CD4-positive, CD25-positive, alpha-beta regulatory T cell (primary cell): Measurements from ENCODE around the gene THOP1. TPM values are rescaled to one million over a fixed set of nuclear protein-coding genes. Genes with fewer than 3 reads are reported as not detected.
A peak's percentile ranks its signal among the peaks of the same experiment; 100 is the strongest.

Experiments
- ATAC-seq, 2 donors: fragments of 150-1000 bp; cut with Tn5 transposase; one replicate each; pipeline ENCODE4 v1.10.0; 2021; ENCODE audit warnings: low read depth in 2 of 2, moderate number of reproducible peaks in 2 of 2, moderate library complexity in 1 of 2
- DNase-seq, 3 donors: peaks; one replicate each; pipeline versions ENCODE4 v3.0.0 to v3.0.0-alpha.2; 2012 to 2022; ENCODE audit warnings: mixed read lengths in 1 of 3
- H3K27ac ChIP-seq: one replicate; pipeline ENCODE4 v1.7.0; 2013; ENCODE audit warnings: mild to moderate bottlenecking, low read length; ENCODE audit not compliant: insufficient read depth, poor library complexity, severe bottlenecking
- H3K27me3 ChIP-seq: one replicate; pipeline ENCODE4 v1.7.0; 2013; ENCODE audit warnings: low read length; ENCODE audit not compliant: control insufficient read depth, insufficient read depth
- H3K36me3 ChIP-seq: one replicate; pipeline ENCODE4 v1.7.0; 2013; ENCODE audit warnings: mild to moderate bottlenecking, low read length, moderate library complexity; ENCODE audit not compliant: control insufficient read depth, insufficient read depth
- H3K4me1 ChIP-seq: 2 replicates; pipeline ENCODE4 v1.7.0; 2013; ENCODE audit warnings: mild to moderate bottlenecking, low read length; ENCODE audit not compliant: insufficient read depth, control insufficient read depth, poor library complexity, severe bottlenecking
- H3K4me3 ChIP-seq: one replicate; pipeline ENCODE4 v1.7.0; 2013; ENCODE audit warnings: low read depth, mild to moderate bottlenecking, low read length, moderate library complexity
- H3K9me3 ChIP-seq, 2 experiments: 1 replicate in 1 of 2; 2 replicates in 1 of 2; pipeline ENCODE4 v1.7.0; 2013; ENCODE audit warnings: low read length in 2 of 2, mild to moderate bottlenecking in 1 of 2, moderate library complexity in 1 of 2; ENCODE audit not compliant: control insufficient read depth in 2 of 2
- H3K27ac Mint-ChIP-seq, 3 donors: one replicate each; pipeline ENCODE4 v1.8.0; 2020 to 2022; ENCODE audit warnings: mild to moderate bottlenecking in 3 of 3, mixed read lengths in 3 of 3, moderate library complexity in 2 of 3
- H3K27me3 Mint-ChIP-seq: one replicate; pipeline ENCODE4 v1.8.0; 2022; ENCODE audit warnings: mild to moderate bottlenecking, mixed read lengths
- H3K36me3 Mint-ChIP-seq: one replicate; pipeline ENCODE4 v1.8.0; 2020; ENCODE audit warnings: mixed read lengths
- H3K4me1 Mint-ChIP-seq, 4 donors: one replicate each; pipeline ENCODE4 v1.8.0; 2020 to 2022; ENCODE audit warnings: mixed read lengths in 4 of 4, mild to moderate bottlenecking in 1 of 4
- H3K4me3 Mint-ChIP-seq, 4 donors: one replicate each; pipeline ENCODE4 v1.8.0; 2020 to 2022; ENCODE audit warnings: mild to moderate bottlenecking in 4 of 4, mixed read lengths in 4 of 4, moderate library complexity in 3 of 4
- H3K9me3 Mint-ChIP-seq, 7 donors: one replicate each; pipeline ENCODE4 v1.8.0; 2020 to 2022; ENCODE audit warnings: mixed read lengths in 7 of 7, mild to moderate bottlenecking in 3 of 7, moderate library complexity in 2 of 7
- polyA plus RNA-seq, 4 donors: library from polyadenylated mRNA; unstranded; fragments of 300-500 nt; fragmentation: Illumina TruSeq; gene quantifications; one replicate each; pipeline ENCODE4 v1.2.3, GENCODE V29; 2021
- total RNA-seq: library from RNA; stranded (reverse); gene quantifications from one replicate; pipeline ENCODE4 v1.2.3, GENCODE V29; 2022

The THOP1 gene
- total and polyA plus RNA-seq, 5 donors from 2014 or later, result 20.0 to 28.0 (median 25.9) TPM

DNA sequence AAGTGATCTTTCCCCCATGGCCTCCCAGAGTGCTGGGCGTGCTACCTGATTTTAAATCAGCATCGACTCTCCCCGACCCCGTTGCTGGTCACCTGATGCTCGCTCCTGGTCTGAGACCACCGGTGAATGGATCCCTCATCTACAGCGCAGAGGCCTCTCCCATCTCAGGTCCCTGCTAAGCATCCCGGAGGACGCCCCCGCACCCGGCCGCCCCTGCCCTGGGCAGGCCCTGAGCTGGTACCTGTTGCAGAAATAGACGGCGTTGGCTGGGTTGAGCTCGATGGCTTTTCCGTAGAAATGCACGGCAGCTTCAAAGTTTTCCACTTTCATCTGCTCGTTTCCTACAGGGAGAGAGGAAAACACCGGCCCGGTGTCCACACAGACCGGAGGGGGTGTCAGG is 20.4 kb upstream of the THOP1 start:
- H3K9me3 Mint-ChIP-seq, result peaks cover 0 to 2% (median 0%) of the 10 kb centered on the region in 7 donors
- Histone ChIP-seq H3K4me3 (no peak overlapping the region), H3K9me3 (no peaks in the 10 kb centered on the region), H3K36me3 (peaks cover 24% of the 10 kb centered on the region), H3K4me1 (no peaks in the 10 kb centered on the region), H3K27ac (no peak overlapping the region), H3K27me3 (no peaks in the 10 kb centered on the region)
- no peaks in the 10 kb centered on the region for H3K36me3 Mint-ChIP-seq
- ATAC-seq, result no peak
- H3K27ac Mint-ChIP-seq, result no peak overlapping the region
- no peaks in the 10 kb centered on the region for H3K27me3 Mint-ChIP-seq
- H3K4me3 Mint-ChIP-seq, result no peak overlapping the region
- DNase-seq, result no peak
- H3K4me1 Mint-ChIP-seq, result no peaks in the 10 kb centered on the region

- Mint-ChIP-seq H3K27me3 (no peaks in the 10 kb centered on the region), H3K27ac (no peak overlapping the region), H3K4me3 (no peak overlapping the region), H3K9me3 (peaks cover 0 to 2% (median 0%) of the 10 kb centered on the region in 7 donors), H3K4me1 (peaks cover 0 to 2% (median 0%) of the 10 kb centered on the region in 4 donors), H3K36me3 (no peaks in the 10 kb centered on the region)
- Histone ChIP-seq H3K4me3 (no peak overlapping the region), H3K27me3 (no peaks in the 10 kb centered on the region), H3K27ac (no peak overlapping the region), H3K9me3 (no peaks in the 10 kb centered on the region), H3K4me1 (no peaks in the 10 kb centered on the region), H3K36me3 (peaks cover 24% of the 10 kb centered on the region)
- DNase-seq (no peak), ATAC-seq (no peak)
Measured at GRCh38 chr19:2765376-2765775, 19.9 kb upstream of the THOP1 start.

DNA sequence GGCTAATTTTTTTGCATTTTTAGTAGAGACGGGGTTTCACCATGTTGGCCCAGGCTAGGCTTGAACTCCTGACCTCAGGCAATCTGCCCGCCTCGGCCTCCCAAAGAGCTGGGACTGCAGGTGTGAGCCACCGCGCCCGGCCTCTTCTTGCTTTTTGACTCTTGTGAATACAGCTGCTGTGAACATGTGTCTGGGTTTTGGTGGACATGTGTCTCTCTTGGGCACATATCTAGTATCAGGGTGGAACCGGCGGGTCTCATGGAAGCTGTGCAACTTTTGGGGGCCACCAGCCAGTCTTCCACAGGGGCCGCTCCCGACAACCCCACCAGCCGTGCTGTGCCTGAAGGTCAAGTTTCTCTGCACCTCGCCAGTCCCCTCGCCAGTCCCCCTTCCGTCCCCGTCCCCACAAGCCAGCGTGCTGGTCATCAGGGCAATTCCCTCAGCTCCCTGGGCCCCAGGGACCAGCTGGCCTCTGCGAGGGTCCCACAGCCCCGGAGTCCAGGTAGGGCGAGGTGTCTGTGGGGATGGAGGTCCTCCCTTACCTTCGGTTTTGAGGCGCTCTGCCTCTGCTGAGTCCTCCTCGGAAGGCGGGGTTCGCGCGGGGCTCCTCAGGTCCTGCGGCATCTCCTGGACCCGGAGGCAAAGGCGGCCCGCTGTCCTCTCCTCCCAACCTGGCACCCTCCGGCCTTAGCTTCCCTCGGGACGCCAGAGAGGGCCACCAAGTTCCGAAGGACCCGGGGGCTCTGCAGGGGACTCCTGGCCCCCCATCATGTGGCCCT is 18.5 kb upstream of the THOP1 start:
- no peak overlapping the region for H3K27ac ChIP-seq
- H3K4me1 ChIP-seq, result no peaks in the 10 kb centered on the region
- Mint-ChIP-seq H3K4me3 (no peak overlapping the region), H3K9me3 (peaks cover 0 to 2% (median 0%) of the 10 kb centered on the region in 7 donors), H3K27ac (peak overlapping the region in 1 of 3 donors; percentile 79), H3K36me3 (no peaks in the 10 kb centered on the region), H3K27me3 (no peaks in the 10 kb centered on the region), H3K4me1 (peaks cover 0 to 2% (median 0%) of the 10 kb centered on the region in 4 donors)
- no peak overlapping the region for H3K4me3 ChIP-seq
- ATAC-seq (no peak), DNase-seq (no peak)
- peaks cover 20% of the 10 kb centered on the region for H3K36me3 ChIP-seq
- no peaks in the 10 kb centered on the region for H3K27me3 ChIP-seq
- no peaks in the 10 kb centered on the region for H3K9me3 ChIP-seq

DNA sequence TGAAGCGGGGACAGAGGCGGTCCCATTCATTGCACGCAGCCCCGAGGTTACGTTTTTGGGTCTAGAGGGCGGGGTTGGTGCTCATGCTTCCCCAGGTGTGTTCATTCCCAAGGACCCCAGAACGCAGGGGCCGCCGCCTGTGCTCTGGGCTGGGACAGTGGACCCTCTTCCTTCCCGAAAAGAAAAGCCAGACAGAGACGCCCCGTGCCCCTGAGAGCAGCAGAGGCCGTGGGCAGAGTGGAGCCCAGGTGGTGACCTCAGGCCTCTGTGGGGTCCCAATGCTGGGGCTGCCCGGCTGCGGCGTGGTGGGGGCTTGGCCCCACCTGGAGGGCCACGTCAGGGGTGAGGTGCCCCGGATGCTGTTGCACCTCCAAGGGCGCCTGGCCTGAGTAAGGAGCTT is 17.6 kb upstream of the THOP1 start:
- H3K9me3 Mint-ChIP-seq, result peaks cover 0 to 2% (median 0%) of the 10 kb centered on the region in 7 donors
- ATAC-seq, result no peak
- H3K27ac Mint-ChIP-seq, result no peak overlapping the region
- no peak overlapping the region for H3K4me3 Mint-ChIP-seq
- peaks cover 17% of the 10 kb centered on the region for H3K36me3 ChIP-seq
- no peak overlapping the region for H3K4me3 ChIP-seq
- H3K27me3 ChIP-seq, result no peaks in the 10 kb centered on the region
- no peaks in the 10 kb centered on the region for H3K9me3 ChIP-seq
- no peaks in the 10 kb centered on the region for H3K4me1 ChIP-seq
- H3K4me1 Mint-ChIP-seq, result peaks cover 0 to 8% (median 1%) of the 10 kb centered on the region in 4 donors
- H3K27me3 Mint-ChIP-seq, result no peaks in the 10 kb centered on the region
- no peak overlapping the region for H3K27ac ChIP-seq
- peaks cover 4% of the 10 kb centered on the region for H3K36me3 Mint-ChIP-seq
- DNase-seq, result no peak

- Mint-ChIP-seq H3K27ac (peak overlapping the region in 1 of 3 donors; percentile 86), H3K27me3 (no peaks in the 10 kb centered on the region), H3K9me3 (peaks cover 0 to 1% (median 0%) of the 10 kb centered on the region in 7 donors), H3K4me1 (peaks cover 0 to 8% (median 1%) of the 10 kb centered on the region in 4 donors), H3K36me3 (peaks cover 4% of the 10 kb centered on the region), H3K4me3 (no peak overlapping the region)
- H3K27me3 ChIP-seq, result no peaks in the 10 kb centered on the region
- no peak for ATAC-seq
- DNase-seq, result no peak
- no peaks in the 10 kb centered on the region for H3K9me3 ChIP-seq
- H3K4me3 ChIP-seq, result no peak overlapping the region
- H3K27ac ChIP-seq, result no peak overlapping the region
- peaks cover 11% of the 10 kb centered on the region for H3K36me3 ChIP-seq
- no peaks in the 10 kb centered on the region for H3K4me1 ChIP-seq
Measured at GRCh38 chr19:2768365-2769132, 16.8 kb upstream of the THOP1 start.

- Mint-ChIP-seq H3K9me3 (peaks cover 0 to 1% (median 0%) of the 10 kb centered on the region in 7 donors), H3K27ac (no peak overlapping the region), H3K4me1 (peaks cover under 1 to 12% (median 2%) of the 10 kb centered on the region in 4 donors), H3K27me3 (no peaks in the 10 kb centered on the region), H3K4me3 (no peak overlapping the region), H3K36me3 (peaks cover 4% of the 10 kb centered on the region)
- H3K27me3 ChIP-seq, result no peaks in the 10 kb centered on the region
- no peaks in the 10 kb centered on the region for H3K4me1 ChIP-seq
- H3K36me3 ChIP-seq, result peaks cover 7% of the 10 kb centered on the region
- H3K9me3 ChIP-seq, result no peaks in the 10 kb centered on the region
- ATAC-seq (no peak), DNase-seq (no peak)
- no peak overlapping the region for H3K27ac ChIP-seq
- no peak overlapping the region for H3K4me3 ChIP-seq
Measured at GRCh38 chr19:2769218-2769617, 16.1 kb upstream of the THOP1 start.

DNA sequence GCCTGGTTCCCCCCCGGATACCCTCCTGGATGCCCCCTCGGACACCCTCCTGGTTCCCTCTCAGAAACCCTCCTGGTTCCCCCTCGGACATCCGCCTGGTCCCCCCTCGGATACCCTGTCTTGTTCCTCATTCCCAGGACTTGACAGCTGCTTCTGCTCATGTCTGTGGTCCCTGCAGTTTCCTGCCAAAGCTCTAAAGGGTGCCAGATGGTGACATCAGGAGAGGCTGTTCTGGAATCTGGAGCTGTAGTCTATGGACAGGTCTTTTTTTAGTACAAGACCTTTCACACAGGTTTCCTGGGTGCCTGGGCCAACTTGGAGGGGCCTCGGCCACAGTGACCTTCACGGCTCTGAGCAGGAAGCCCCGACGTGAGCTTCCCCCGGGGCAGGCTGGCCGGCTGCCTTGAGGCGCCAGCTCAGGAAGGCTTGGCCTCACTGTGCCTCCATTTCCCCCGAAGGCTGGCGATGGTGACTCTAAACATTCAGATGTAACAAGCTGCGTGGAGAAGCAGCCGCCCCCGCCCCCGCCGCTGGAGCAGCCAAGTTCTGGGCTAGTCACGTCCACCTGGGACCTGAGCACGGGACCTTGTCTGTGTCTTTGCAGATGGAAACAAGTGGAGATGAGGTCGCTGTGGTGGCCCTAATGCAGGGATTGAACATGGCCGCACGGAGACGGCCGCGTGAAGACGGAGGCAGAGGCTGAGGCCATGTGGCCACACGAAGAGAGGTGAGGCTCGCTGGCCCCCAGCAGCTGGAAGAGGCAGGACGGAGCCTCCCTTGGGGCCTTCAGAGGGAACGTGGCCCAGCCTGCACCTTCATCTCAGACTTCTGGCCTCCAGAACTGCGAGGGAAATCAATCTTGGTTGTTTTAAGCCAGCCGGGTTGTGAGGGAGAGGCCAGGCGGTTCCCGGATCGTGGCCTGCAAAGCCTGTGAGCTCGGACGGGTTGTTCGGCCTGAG is 15.0 kb upstream of the THOP1 start:
- peaks cover 6% of the 10 kb centered on the region for H3K36me3 ChIP-seq
- no peak for ATAC-seq
- no peak overlapping the region for H3K4me3 Mint-ChIP-seq
- peaks cover 5 to 20% (median 8%) of the 10 kb centered on the region in 4 donors for H3K4me1 Mint-ChIP-seq
- no peak overlapping the region for H3K4me3 ChIP-seq
- H3K9me3 ChIP-seq, result no peaks in the 10 kb centered on the region
- DNase-seq, result no peak
- H3K27ac ChIP-seq, result no peak overlapping the region
- H3K9me3 Mint-ChIP-seq, result peaks cover 0 to 1% (median 0%) of the 10 kb centered on the region in 7 donors
- H3K4me1 ChIP-seq, result peaks cover 5% of the 10 kb centered on the region
- no peaks in the 10 kb centered on the region for H3K27me3 Mint-ChIP-seq
- peaks cover 9% of the 10 kb centered on the region for H3K36me3 Mint-ChIP-seq
- no peaks in the 10 kb centered on the region for H3K27me3 ChIP-seq
- no peak overlapping the region for H3K27ac Mint-ChIP-seq
